Ecto neural progenitor cell (in vitro differentiated cells): Measurements from ENCODE around the gene KRTAP19-3.
"Not testable (repeated sequence)": the region's sequence is repeated elsewhere in the genome, so short reads cannot be mapped to it uniquely, and the experiment has no call there.

Source experiments
- DNase-seq: peaks from one replicate; pipeline ENCODE4 v3.0.0-alpha.2; 2018; ENCODE audit warnings: low spot score

Gene KRTAP19-3

GRCh38 chr21:30491963-30492428 is at the start of gene KRTAP19-3:
TSS of gene KRTAP19-3 (minus strand) at chr21:30492013. CDS start at chr21:30491957, 56 bp downstream.
- no peak for DNase-seq

GRCh38 chr21:30518876-30519275 is 27.1 kb upstream of the KRTAP19-3 start:
- DNase-seq = no peak

- DNase-seq = no peak
Observed at GRCh38 chr21:30515681-30516080, 23.9 kb upstream of the KRTAP19-3 start.

- DNase-seq = not testable (repeated sequence)
Observed at GRCh38 chr21:30505621-30506205, 13.9 kb upstream of the KRTAP19-3 start.

GRCh38 chr21:30502041-30502440 is 10.2 kb upstream of the KRTAP19-3 start, which contains the start of gene KRTAP19-5:
TSS of gene KRTAP19-5 (minus strand) at chr21:30502141. CDS start at chr21:30502090, 51 bp downstream.
- no peak for DNase-seq

GRCh38 chr21:30497065-30497464 is 5.3 kb upstream of the KRTAP19-3 start, which contains the start of gene KRTAP19-4:
TSS of gene KRTAP19-4 (minus strand) at chr21:30497165. CDS start at chr21:30497110, 55 bp downstream.
- no peak for DNase-seq

- DNase-seq = no peak
Observed at GRCh38 chr21:30487336-30487735, 4.5 kb downstream of the KRTAP19-3 start, which contains the start of gene KRTAP19-2. TSS of gene KRTAP19-2 (minus strand) at chr21:30487436. CDS start at chr21:30487348, 88 bp downstream.

GRCh38 chr21:30486180-30486579 is 5.6 kb downstream of the KRTAP19-3 start:
- no peak for DNase-seq

- DNase-seq = no peak
Observed at GRCh38 chr21:30482130-30482529, 9.7 kb downstream of the KRTAP19-3 start.

- no peak for DNase-seq
Observed at GRCh38 chr21:30480145-30480544, 11.7 kb downstream of the KRTAP19-3 start, which contains the start of gene KRTAP19-1. TSS of gene KRTAP19-1 (minus strand) at chr21:30480367. CDS start at chr21:30480317, 50 bp downstream.

- no peak for DNase-seq
Observed at GRCh38 chr21:30479259-30479658, 12.6 kb downstream of the KRTAP19-3 start.

- no peak for DNase-seq
Observed at GRCh38 chr21:30478004-30478403, 13.8 kb downstream of the KRTAP19-3 start.

- no peak for DNase-seq
Observed at GRCh38 chr21:30468900-30469714, 22.7 kb downstream of the KRTAP19-3 start.

- no peak for DNase-seq
Observed at GRCh38 chr21:30463713-30464112, 28.1 kb downstream of the KRTAP19-3 start.

GRCh38 chr21:30448514-30448913 is 43.3 kb downstream of the KRTAP19-3 start:
- DNase-seq = no peak

GRCh38 chr21:30447056-30447455 is 44.8 kb downstream of the KRTAP19-3 start:
- no peak for DNase-seq

- DNase-seq = no peak
Observed at GRCh38 chr21:30444204-30444603, 47.6 kb downstream of the KRTAP19-3 start.

GRCh38 chr21:30443226-30443625 is 48.6 kb downstream of the KRTAP19-3 start:
- DNase-seq = no peak
